HCT116 (cell line): ENCODE results near the gene ADPRHL1. TPM values are rescaled to one million over a fixed set of nuclear protein-coding genes. Genes with fewer than 3 reads are reported as not detected.
A peak's percentile ranks its signal among the peaks of the same experiment; 100 is the strongest.

ENCODE experiments used
- ATAC-seq: fragments of 200-7000 bp; cut with Tn5 transposase; 2 replicates; pipeline ENCODE4 v1.9.1; 2020; ENCODE audit warnings: mild to moderate bottlenecking, moderate library complexity
- BruUV-seq: library from RNA; stranded (reverse); fragments of 400-500 nt; replicated peaks from 2 replicates; lab custom pipeline; 2021; lab: Mats Ljungman, UMichigan
- CTCF ChIA-PET: fragments of 300-600 bp; sonication (Branson Sonifier 250); formaldehyde crosslinking; loops from one replicate; lab custom pipeline; 2021; ENCODE audit warnings: antibody characterized with exemption; lab: Charles Lee
- POLR2A ChIA-PET: fragments of 300-600, 350-600 bp; sonication (Branson Sonifier 250); formaldehyde crosslinking; loops from one replicate; lab custom pipeline; 2021; ENCODE audit warnings: antibody characterized with exemption; lab: Charles Lee
- RAD21 ChIA-PET, 2 experiments: fragments of 300-600 bp; sonication (Branson Sonifier 250); formaldehyde crosslinking; loops; one replicate each; lab custom pipeline; 2023; ENCODE audit warnings: low total read pairs in 2 of 2; ENCODE audit not compliant: uncharacterized antibody in 2 of 2, unreplicated experiment in 2 of 2, low non-redundant PET in 1 of 2; lab: Charles Lee
- DNase-seq: peaks from one replicate; pipeline ENCODE4 v3.0.0-alpha.2; 2010; ENCODE audit warnings: low read depth, low spot score
- H2AFZ ChIP-seq: fragments of 200-600 bp; shearing (Covaris generic), sonication (generic); 2 replicates; pipeline ENCODE4 v1.6.1; 2017; ENCODE audit warnings: low read depth, mixed run types, mixed read lengths, antibody characterized with exemption, low read length; ENCODE audit not compliant: poor library complexity, severe bottlenecking
- H3K27ac ChIP-seq: 2 replicates; pipeline ENCODE4 v1.5.1; 2012; ENCODE audit warnings: low read depth, low read length
- H3K27me3 ChIP-seq: fragments of 200-600 bp; sonication (generic); 2 replicates; pipeline ENCODE4 v1.6.1; 2016; ENCODE audit warnings: mixed run types, low read length, mixed read lengths; ENCODE audit not compliant: insufficient read depth
- H3K36me3 ChIP-seq, 2 experiments: fragments of 200-500 bp in 1 of 2; fragments of 200-600 bp in 1 of 2; sonication (Bioruptor generic) in 1 of 2; sonication (generic) in 1 of 2; 2 replicates each; pipeline versions ENCODE4 v1.5.1 to v1.6.1; 2014 to 2016; ENCODE audit warnings: low read length in 2 of 2, inconsistent platforms in 1 of 2, mixed read lengths in 1 of 2, mixed run types in 1 of 2; ENCODE audit not compliant: insufficient read depth in 2 of 2, control insufficient read depth in 1 of 2
- H3K4me1 ChIP-seq, 2 experiments: fragments of 200-600 bp in 1 of 2; sonication (generic) in 1 of 2; 2 replicates each; pipeline versions ENCODE4 v1.5.1 to v1.6.1; 2012 to 2017; ENCODE audit warnings: low read length in 2 of 2, inconsistent platforms in 1 of 2, mild to moderate bottlenecking in 1 of 2, mixed read lengths in 1 of 2, mixed run types in 1 of 2, moderate library complexity in 1 of 2; ENCODE audit not compliant: insufficient read depth in 2 of 2, control insufficient read depth in 1 of 2
- H3K4me2 ChIP-seq: fragments of 200-600 bp; sonication (generic); 2 replicates; pipeline ENCODE4 v1.6.1; 2017; ENCODE audit warnings: mixed run types, low read length, mixed read lengths
- H3K4me3 ChIP-seq, 2 experiments: fragments of 200-600 bp in 1 of 2; sonication (generic) in 1 of 2; replicated peaks in 1 of 2; 2 replicates each; pipeline ENCODE4 v1.5.1; 2011 to 2016; ENCODE audit warnings: low read length in 2 of 2, control low read depth in 1 of 2, low read depth in 1 of 2, mild to moderate bottlenecking in 1 of 2, mixed read lengths in 1 of 2, mixed run types in 1 of 2
- H3K79me2 ChIP-seq: fragments of 200-600 bp; sonication (generic); 2 replicates; pipeline ENCODE4 v1.6.1; 2017; ENCODE audit warnings: mild to moderate bottlenecking, mixed run types, low read length, moderate library complexity, mixed read lengths; ENCODE audit not compliant: insufficient read depth
- H3K9ac ChIP-seq: fragments of 200-600 bp; sonication (generic); 2 replicates; pipeline ENCODE4 v1.6.1; 2016; ENCODE audit warnings: low read length, mixed read lengths
- H3K9me2 ChIP-seq: fragments of 200-600 bp; sonication (generic), shearing (Covaris generic); 2 replicates; pipeline ENCODE4 v1.6.1; 2017; ENCODE audit warnings: mixed run types, mild to moderate bottlenecking, moderate library complexity; ENCODE audit not compliant: insufficient read depth
- H3K9me3 ChIP-seq, 2 experiments: fragments of 200-500 bp in 1 of 2; fragments of 200-600 bp in 1 of 2; sonication (Bioruptor generic) in 1 of 2; sonication (generic) in 1 of 2; 2 replicates each; pipeline ENCODE4 v1.6.1; 2014 to 2017; ENCODE audit warnings: low read length in 2 of 2, mixed read lengths in 2 of 2, inconsistent platforms in 1 of 2, low read depth in 1 of 2, mild to moderate bottlenecking in 1 of 2, mixed run types in 1 of 2, moderate library complexity in 1 of 2; ENCODE audit not compliant: control insufficient read depth in 1 of 2, insufficient read depth in 1 of 2
- H4K20me1 ChIP-seq: fragments of 200-600 bp; sonication (generic), shearing (Covaris generic); 2 replicates; pipeline ENCODE4 v1.6.1; 2017; ENCODE audit warnings: mixed run types, mild to moderate bottlenecking, moderate library complexity; ENCODE audit not compliant: insufficient read depth
- TCF7L2 ChIP-seq: IDR thresholded peaks from 2 replicates; pipeline ENCODE4 v1.7.0; 2011; ENCODE audit warnings: borderline replicate concordance, inconsistent platforms; ENCODE audit not compliant: insufficient read depth, insufficient read length; ENCODE audit errors: extremely low read depth
- intact Hi-C: fragments of 100-400 bp; cut with micrococcal nuclease; formaldehyde crosslinking; loops from 2 replicates; pipeline ENCODE4 v1.10.0; 2022
- total RNA-seq: library from RNA; stranded (reverse); gene quantifications from one replicate; pipeline ENCODE4 v1.2.1, GENCODE V29; 2021; ENCODE audit not compliant: unreplicated experiment
- TF ChIP-seq, protein P1 (sequence below): IDR thresholded peaks from 2 replicates; pipeline ENCODE4 v1.6.1; 2011; ENCODE audit warnings: mild to moderate bottlenecking, low read length, moderate library complexity; ENCODE audit not compliant: insufficient replicate concordance; ENCODE audit errors: extremely low read depth

Gene ADPRHL1
- total RNA-seq, 1 experiment from 2014 or later = 12.6 TPM

DNA sequence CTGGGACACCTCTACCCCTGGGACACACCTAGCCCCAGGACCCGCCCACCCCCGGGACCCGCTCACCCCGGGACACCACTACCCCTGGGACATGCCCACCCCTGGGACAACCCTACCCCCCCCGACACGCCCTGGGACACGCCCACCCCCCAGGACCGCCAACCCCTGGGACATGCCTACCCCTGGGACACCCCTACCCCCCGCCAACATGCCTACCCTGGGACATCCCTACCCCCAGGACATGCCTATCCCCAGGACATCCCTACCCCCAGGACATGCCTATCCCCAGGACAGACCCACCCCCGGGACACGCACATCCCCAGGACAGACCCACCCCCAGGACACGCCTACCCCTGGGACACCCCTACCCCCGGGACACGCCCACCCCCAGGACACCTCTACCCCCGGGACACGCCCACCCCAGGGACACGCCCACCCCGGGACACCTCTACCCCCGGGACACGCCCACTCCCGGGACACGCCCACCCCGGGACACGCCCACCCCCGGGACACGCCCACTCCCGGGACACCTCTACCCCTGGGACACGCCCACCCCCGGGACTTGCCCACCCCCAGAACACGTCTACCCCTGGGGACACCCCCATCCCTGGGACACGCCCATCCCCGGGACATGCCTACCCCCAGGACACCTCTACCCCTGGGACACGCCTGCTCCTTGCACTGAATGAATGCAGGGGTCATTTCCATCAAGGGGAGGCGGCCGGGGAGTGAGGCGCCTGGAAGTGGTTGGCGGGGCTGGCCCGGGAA lies 32.3 kb downstream of the ADPRHL1 start:
- H3K4me2 ChIP-seq = no peak overlapping the region
- no peaks in the 10 kb centered on the region for H3K9me2 ChIP-seq
- intact Hi-C loops = no loop called here
- H3K27me3 ChIP-seq = no peaks in the 10 kb centered on the region; the same call in 1 of the 2 replicates
- TF ChIP-seq, protein P1, sequence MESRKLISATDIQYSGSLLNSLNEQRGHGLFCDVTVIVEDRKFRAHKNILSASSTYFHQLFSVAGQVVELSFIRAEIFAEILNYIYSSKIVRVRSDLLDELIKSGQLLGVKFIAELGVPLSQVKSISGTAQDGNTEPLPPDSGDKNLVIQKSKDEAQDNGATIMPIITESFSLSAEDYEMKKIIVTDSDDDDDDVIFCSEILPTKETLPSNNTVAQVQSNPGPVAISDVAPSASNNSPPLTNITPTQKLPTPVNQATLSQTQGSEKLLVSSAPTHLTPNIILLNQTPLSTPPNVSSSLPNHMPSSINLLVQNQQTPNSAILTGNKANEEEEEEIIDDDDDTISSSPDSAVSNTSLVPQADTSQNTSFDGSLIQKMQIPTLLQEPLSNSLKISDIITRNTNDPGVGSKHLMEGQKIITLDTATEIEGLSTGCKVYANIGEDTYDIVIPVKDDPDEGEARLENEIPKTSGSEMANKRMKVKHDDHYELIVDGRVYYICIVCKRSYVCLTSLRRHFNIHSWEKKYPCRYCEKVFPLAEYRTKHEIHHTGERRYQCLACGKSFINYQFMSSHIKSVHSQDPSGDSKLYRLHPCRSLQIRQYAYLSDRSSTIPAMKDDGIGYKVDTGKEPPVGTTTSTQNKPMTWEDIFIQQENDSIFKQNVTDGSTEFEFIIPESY = no peak
- TF ChIP-seq, all 23 proteins: peak for 0
- ChIA-PET CTCF (no interaction called here), POLR2A (no interaction called here), RAD21 (no interaction called here)
- ATAC-seq (peak; percentile 68), DNase-seq (no peak)
- H3K36me3 ChIP-seq = no peaks in the 10 kb centered on the region
- no peaks in the 10 kb centered on the region for H4K20me1 ChIP-seq
- H2AFZ ChIP-seq = no peak overlapping the region
- no peak overlapping the region for H3K27ac ChIP-seq
- no TSS peak for BruUV-seq
- H3K9me3 ChIP-seq = no peaks in the 10 kb centered on the region
- no peak overlapping the region for H3K9ac ChIP-seq
- no peaks in the 10 kb centered on the region for H3K4me1 ChIP-seq
- no peaks in the 10 kb centered on the region for H3K79me2 ChIP-seq
- no peak overlapping the region for H3K4me3 ChIP-seq

DNA sequence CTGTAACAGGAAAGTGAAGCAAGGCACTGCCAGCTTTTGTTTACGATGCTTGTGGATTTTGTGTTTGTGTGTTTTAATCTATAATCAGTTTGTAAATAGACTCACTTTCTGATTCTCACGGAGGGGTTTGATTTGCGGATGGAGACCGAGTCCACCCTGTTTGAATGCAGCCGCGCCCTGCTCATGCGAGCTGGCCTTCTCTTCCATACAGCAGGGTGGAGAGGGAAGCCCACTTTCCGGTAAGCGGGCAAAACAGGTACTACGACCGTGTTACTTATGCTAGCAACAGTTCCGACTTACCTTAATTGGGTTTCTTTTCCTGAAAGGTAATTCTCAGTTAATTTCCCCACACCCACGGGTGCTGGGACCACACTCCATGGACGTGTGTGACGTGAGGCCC lies 33.1 kb downstream of the ADPRHL1 start:
- no peak overlapping the region for H3K4me2 ChIP-seq
- CTCF ChIA-PET = no interaction called here
- H3K27me3 ChIP-seq = no peaks in the 10 kb centered on the region; the same call in 1 of the 2 replicates
- ATAC-seq (no peak), DNase-seq (no peak)
- TF ChIP-seq, protein P1 = no peak
- TF ChIP-seq TCF7L2 = no peak
- RAD21 ChIA-PET = no interaction called here
- no TSS peak for BruUV-seq
- H3K9ac ChIP-seq = no peak overlapping the region
- intact Hi-C loops = no loop called here
- H3K4me1 ChIP-seq = no peaks in the 10 kb centered on the region
- no peak overlapping the region for H2AFZ ChIP-seq
- H3K9me2 ChIP-seq = no peaks in the 10 kb centered on the region
- H3K9me3 ChIP-seq = no peaks in the 10 kb centered on the region
- H3K27ac ChIP-seq = no peak overlapping the region
- POLR2A ChIA-PET = no interaction called here
- H4K20me1 ChIP-seq = no peaks in the 10 kb centered on the region
- H3K36me3 ChIP-seq = no peaks in the 10 kb centered on the region
- no peak overlapping the region for H3K4me3 ChIP-seq
- H3K79me2 ChIP-seq = no peaks in the 10 kb centered on the region
